HUES64 (cell line): ENCODE results near the gene MT1E.
A peak's percentile ranks its signal among the peaks of the same experiment; 100 is the strongest.

Source experiments
- H3K27ac ChIP-seq: 2 replicates; pipeline ENCODE4 v1.7.0; 2013; ENCODE audit warnings: low read depth, low read length, inconsistent platforms
- H3K27me3 ChIP-seq: 2 replicates; pipeline ENCODE4 v1.6.1; 2013; ENCODE audit warnings: mild to moderate bottlenecking, low read length; ENCODE audit not compliant: insufficient read depth
- H3K36me3 ChIP-seq: 2 replicates; pipeline ENCODE4 v1.6.1; 2013; ENCODE audit warnings: mild to moderate bottlenecking, low read length; ENCODE audit not compliant: insufficient read depth
- H3K4me1 ChIP-seq: 2 replicates; pipeline ENCODE4 v1.6.1; 2013; ENCODE audit warnings: mild to moderate bottlenecking, low read length, moderate library complexity; ENCODE audit not compliant: insufficient read depth
- H3K4me3 ChIP-seq: 2 replicates; pipeline ENCODE4 v1.5.1; 2013; ENCODE audit warnings: mild to moderate bottlenecking, low read length, moderate library complexity
- H3K9ac ChIP-seq: 2 replicates; pipeline ENCODE4 v1.6.1; 2013; ENCODE audit warnings: mild to moderate bottlenecking, low read depth, low read length
- H3K9me3 ChIP-seq: 2 replicates; pipeline ENCODE4 v1.6.1; 2013; ENCODE audit warnings: low read depth, low read length; ENCODE audit not compliant: insufficient read depth
- WGBS: fragments of 150-250, 120-280 bp; methylation state at CpG from one replicate; pipeline ENCODE4 v1.1.7; 2013; ENCODE audit warnings: missing lambda C conversion rate; 5-methylcytosine and 5-hydroxymethylcytosine counted together

The MT1E gene

GRCh38 chr16:56637814-56638750, 12.5 kb downstream of the MT1E start, which contains the start of gene MT1A:
TSS of gene MT1A (plus strand) at chr16:56638666. CDS start at chr16:56638739, 73 bp downstream.
- H3K27me3 ChIP-seq, result peaks cover 100% of the 10 kb centered on the region
- 3% methylated on average over 68 of the region's 68 CpGs for WGBS
- H3K4me3 ChIP-seq, result peak within 1 kb of the TSS; percentile 49

GRCh38 chr16:56639045-56639444, 13.5 kb downstream of the MT1E start:
- 89% methylated on average over 1 of the region's 1 CpG for WGBS
- no peaks in the 10 kb centered on the region for H3K36me3 ChIP-seq
- no peaks in the 10 kb centered on the region for H3K9me3 ChIP-seq
- no peak overlapping the region for H3K4me3 ChIP-seq
- no peak overlapping the region for H3K9ac ChIP-seq
- H3K27me3 ChIP-seq, result peaks cover 100% of the 10 kb centered on the region
- H3K27ac ChIP-seq, result no peak overlapping the region
- H3K4me1 ChIP-seq, result peaks cover 3% of the 10 kb centered on the region; the same call in 1 of the 2 replicates

More at GRCh38 chr16:56637814-56638750, 12.5 kb downstream of the MT1E start, which contains the start of gene MT1A:
- Histone ChIP-seq H3K9me3 (no peaks in the 10 kb centered on the region), H3K36me3 (no peaks in the 10 kb centered on the region), H3K9ac (no peak within 1 kb of the TSS), H3K27ac (no peak within 1 kb of the TSS), H3K4me1 (peaks cover 3% of the 10 kb centered on the region; the same call in 1 of the 2 replicates)

- no peak overlapping the region for H3K4me3 ChIP-seq
- H3K9ac ChIP-seq, result no peak overlapping the region
- peaks cover 100% of the 10 kb centered on the region for H3K27me3 ChIP-seq
- no peaks in the 10 kb centered on the region for H3K36me3 ChIP-seq
- no peaks in the 10 kb centered on the region for H3K9me3 ChIP-seq
- H3K4me1 ChIP-seq, result peaks cover 3% of the 10 kb centered on the region; the same call in 1 of the 2 replicates
- 100% methylated on average over 1 of the region's 1 CpG for WGBS
- no peak overlapping the region for H3K27ac ChIP-seq
Measured at GRCh38 chr16:56640076-56640475, 14.5 kb downstream of the MT1E start.

- Histone ChIP-seq H3K36me3 (no peaks in the 10 kb centered on the region), H3K4me3 (no peak overlapping the region), H3K4me1 (peaks cover 3% of the 10 kb centered on the region; the same call in 1 of the 2 replicates), H3K9ac (no peak overlapping the region), H3K27ac (no peak overlapping the region), H3K9me3 (no peaks in the 10 kb centered on the region), H3K27me3 (peaks cover 100% of the 10 kb centered on the region)
- WGBS, result 82% methylated on average over 2 of the region's 2 CpGs
Measured at GRCh38 chr16:56641166-56641565, 15.6 kb downstream of the MT1E start.

- H3K4me1 ChIP-seq, result peaks cover 3% of the 10 kb centered on the region; the same call in 1 of the 2 replicates
- peak overlapping the region; percentile 43 for H3K4me3 ChIP-seq
Measured at GRCh38 chr16:56643080-56643778, 17.6 kb downstream of the MT1E start.

GRCh38 chr16:56643833-56644232, 18.3 kb downstream of the MT1E start:
- H3K36me3 ChIP-seq, result no peaks in the 10 kb centered on the region
- no peaks in the 10 kb centered on the region; the same call in 1 of the 2 replicates for H3K4me1 ChIP-seq
- peak overlapping the region; percentile 43; the same call in 1 of the 2 replicates for H3K4me3 ChIP-seq
- H3K9ac ChIP-seq, result no peak overlapping the region
- H3K9me3 ChIP-seq, result no peaks in the 10 kb centered on the region
- WGBS, result 58% methylated on average over 5 of the region's 5 CpGs
- H3K27ac ChIP-seq, result no peak overlapping the region
- H3K27me3 ChIP-seq, result peaks cover 100% of the 10 kb centered on the region

More at GRCh38 chr16:56643080-56643778, 17.6 kb downstream of the MT1E start:
- Histone ChIP-seq H3K9ac (no peak overlapping the region), H3K9me3 (no peaks in the 10 kb centered on the region), H3K27ac (no peak overlapping the region), H3K36me3 (no peaks in the 10 kb centered on the region), H3K27me3 (peaks cover 100% of the 10 kb centered on the region)
- WGBS, result 6% methylated on average over 42 of the region's 42 CpGs

GRCh38 chr16:56645311-56645710, 19.7 kb downstream of the MT1E start:
- no peak overlapping the region for H3K4me3 ChIP-seq
- H3K27me3 ChIP-seq, result peaks cover 100% of the 10 kb centered on the region
- no peaks in the 10 kb centered on the region for H3K9me3 ChIP-seq
- H3K27ac ChIP-seq, result no peak overlapping the region
- 82% methylated on average over 1 of the region's 1 CpG for WGBS
- H3K9ac ChIP-seq, result no peak overlapping the region
- no peaks in the 10 kb centered on the region for H3K36me3 ChIP-seq
- H3K4me1 ChIP-seq, result no peaks in the 10 kb centered on the region; the same call in 1 of the 2 replicates

GRCh38 chr16:56645838-56646237, 20.3 kb downstream of the MT1E start:
- H3K9ac ChIP-seq, result no peak overlapping the region
- H3K36me3 ChIP-seq, result no peaks in the 10 kb centered on the region
- H3K27ac ChIP-seq, result no peak overlapping the region
- H3K9me3 ChIP-seq, result no peaks in the 10 kb centered on the region
- no peak overlapping the region for H3K4me3 ChIP-seq
- 0% methylated on average over 1 of the region's 1 CpG for WGBS
- H3K4me1 ChIP-seq, result no peaks in the 10 kb centered on the region; the same call in 1 of the 2 replicates
- H3K27me3 ChIP-seq, result peaks cover 100% of the 10 kb centered on the region

GRCh38 chr16:56647641-56648431, 22.3 kb downstream of the MT1E start:
- WGBS, result 62% methylated on average over 33 of the region's 33 CpGs
- Histone ChIP-seq H3K36me3 (no peaks in the 10 kb centered on the region), H3K27me3 (peaks cover 100% of the 10 kb centered on the region), H3K27ac (no peak overlapping the region), H3K4me1 (no peaks in the 10 kb centered on the region; the same call in 1 of the 2 replicates), H3K9me3 (no peaks in the 10 kb centered on the region), H3K4me3 (peak overlapping the region; percentile 18; the same call in 1 of the 2 replicates), H3K9ac (no peak overlapping the region)

GRCh38 chr16:56649271-56649670, 23.7 kb downstream of the MT1E start:
- Histone ChIP-seq H3K27me3 (peaks cover 95% of the 10 kb centered on the region), H3K27ac (no peak overlapping the region), H3K9me3 (no peaks in the 10 kb centered on the region), H3K4me1 (no peaks in the 10 kb centered on the region), H3K4me3 (no peak overlapping the region), H3K9ac (no peak overlapping the region), H3K36me3 (no peaks in the 10 kb centered on the region)
- 95% methylated on average over 2 of the region's 2 CpGs for WGBS
